ENCODE results near the gene BCS1L. TPM values are rescaled to one million over a fixed set of nuclear protein-coding genes. Genes with fewer than 3 reads are reported as not detected.
A peak's percentile ranks its signal among the peaks of the same experiment; 100 is the strongest.

The BCS1L gene
- total and polyA plus RNA-seq, 2 of the 13 experiments (the other 11 are each of a cell fraction or from before 2014, with no cell fraction given) = 48.9 to 76.0 TPM

GRCh38 chr2:218710687-218711549 is 51.4 kb downstream of the BCS1L start, which contains the start of gene TTLL4 (continued):
- TF ChIP-seq PRPF4 (IDR thresholded peaks at IDR 0.05; ENCODE audit: low read depth, low read length, poor library complexity, severe bottlenecking) (no peak), KDM5A (IDR thresholded peaks at IDR 0.05; ENCODE audit: borderline replicate concordance, low read length) (peak; percentile 55; the same call in 1 of the 2 replicates), PCBP2 (optimal IDR thresholded peaks at IDR 0.05; ENCODE audit: low read depth, low read length, poor library complexity, severe bottlenecking) (no peak), DDIT3 (CRISPR knock-in tag; IDR thresholded peaks at IDR 0.05) (0 out of 2 replicates have a peak, but pooled peaks have one; percentile 25), TBX3 (IDR thresholded peaks at IDR 0.05; ENCODE audit: borderline replicate concordance) (peak; percentile 65; the same call in 1 of the 2 replicates), PRDM10 (CRISPR knock-in tag; IDR thresholded peaks at IDR 0.05; ENCODE audit: low read depth) (peak; percentile 29; the same call in 1 of the 2 replicates), ZNF234 (CRISPR knock-in tag; conservative IDR thresholded peaks at IDR 0.05) (0 out of 2 replicates have a peak, but pooled peaks have one; percentile 0), ZKSCAN5 (CRISPR knock-in tag; IDR thresholded peaks at IDR 0.05) (no peak), HNRNPK (IDR thresholded peaks at IDR 0.05; ENCODE audit: low read depth, low read length, poor library complexity, severe bottlenecking) (peak; percentile 85), HCFC1 (IDR thresholded peaks at IDR 0.05; ENCODE audit: low read depth, low read length) (peak; percentile 90), ZBTB49 (CRISPR knock-in tag; IDR thresholded peaks at IDR 0.05; ENCODE audit: borderline replicate concordance) (no peak), ZNF770 (CRISPR knock-in tag; IDR thresholded peaks at IDR 0.05) (peak; percentile 94), CENPX (CRISPR knock-in tag; IDR thresholded peaks at IDR 0.05) (no peak), KMT2B (CRISPR knock-in tag; IDR thresholded peaks at IDR 0.05) (peak; percentile 93), ZNF432 (CRISPR knock-in tag; IDR thresholded peaks at IDR 0.05; ENCODE audit: borderline replicate concordance) (no peak), ZNF124 (CRISPR knock-in tag; IDR thresholded peaks at IDR 0.05) (no peak; the same call in 1 of the 2 replicates), ZNF17 (CRISPR knock-in tag; IDR thresholded peaks at IDR 0.05) (peak; percentile 26; the same call in 1 of the 2 replicates), ZFP36L2 (CRISPR knock-in tag; IDR thresholded peaks at IDR 0.05) (no peak; the same call in 1 of the 2 replicates)

All from HepG2 (cell line).